PC-9 (cell line): ENCODE results near the gene LDHAL6B.

Experiments used
- EZH2 ChIP-seq: fragments of 200-600 bp; sonication (generic); IDR thresholded peaks from 2 replicates; pipeline ENCODE4 v1.8.0; 2017; ENCODE audit warnings: antibody characterized with exemption, low read depth
- TF ChIP-seq, protein P1 (sequence below): fragments of 200-600 bp; sonication (generic); conservative IDR thresholded peaks from 2 replicates; pipeline ENCODE4 v1.6.1; 2017; ENCODE audit warnings: mixed run types, antibody characterized with exemption, mild to moderate bottlenecking, moderate library complexity

GRCh38 chr15:59166601-59167265 is 39.9 kb upstream of the LDHAL6B start:
- TF ChIP-seq, protein P1, sequence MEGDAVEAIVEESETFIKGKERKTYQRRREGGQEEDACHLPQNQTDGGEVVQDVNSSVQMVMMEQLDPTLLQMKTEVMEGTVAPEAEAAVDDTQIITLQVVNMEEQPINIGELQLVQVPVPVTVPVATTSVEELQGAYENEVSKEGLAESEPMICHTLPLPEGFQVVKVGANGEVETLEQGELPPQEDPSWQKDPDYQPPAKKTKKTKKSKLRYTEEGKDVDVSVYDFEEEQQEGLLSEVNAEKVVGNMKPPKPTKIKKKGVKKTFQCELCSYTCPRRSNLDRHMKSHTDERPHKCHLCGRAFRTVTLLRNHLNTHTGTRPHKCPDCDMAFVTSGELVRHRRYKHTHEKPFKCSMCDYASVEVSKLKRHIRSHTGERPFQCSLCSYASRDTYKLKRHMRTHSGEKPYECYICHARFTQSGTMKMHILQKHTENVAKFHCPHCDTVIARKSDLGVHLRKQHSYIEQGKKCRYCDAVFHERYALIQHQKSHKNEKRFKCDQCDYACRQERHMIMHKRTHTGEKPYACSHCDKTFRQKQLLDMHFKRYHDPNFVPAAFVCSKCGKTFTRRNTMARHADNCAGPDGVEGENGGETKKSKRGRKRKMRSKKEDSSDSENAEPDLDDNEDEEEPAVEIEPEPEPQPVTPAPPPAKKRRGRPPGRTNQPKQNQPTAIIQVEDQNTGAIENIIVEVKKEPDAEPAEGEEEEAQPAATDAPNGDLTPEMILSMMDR: no peak
- TF ChIP-seq EZH2: no peak
